Right lobe of liver (tissue), 6 donors: ENCODE measurements around the gene CACNB4. TPM values are rescaled to one million over a fixed set of nuclear protein-coding genes. Genes with fewer than 3 reads are reported as not detected.
"Not testable (repeated sequence)": the region's sequence is repeated elsewhere in the genome, so short reads cannot be mapped to it uniquely, and the experiment has no call there.

ENCODE experiments used
- ATAC-seq, 4 donors: fragments of 200-7000 bp; cut with Tn5 transposase; one replicate each; pipeline ENCODE4 v1.9.1; 2020; ENCODE audit warnings: mild to moderate bottlenecking in 4 of 4, moderate library complexity in 4 of 4
- DNase-seq, 3 donors: peaks; one replicate each; pipeline ENCODE4 v3.0.0-alpha.2; 2020
- H3K27ac ChIP-seq, 3 donors: fragments of 200-600 bp; one replicate each; pipeline ENCODE4 v1.8.0; 2022
- H3K27me3 ChIP-seq, 2 donors: fragments of 200-600 bp; one replicate each; pipeline ENCODE4 v1.8.0; 2022
- H3K36me3 ChIP-seq, 4 donors: fragments of 200-600 bp; sonication (generic) in 1 of 4; one replicate each; pipeline versions ENCODE4 v1.5.1 to v1.8.0; 2017 to 2022; ENCODE audit warnings: control low read depth in 1 of 4
- H3K4me1 ChIP-seq, 4 donors: fragments of 200-600 bp; sonication (generic) in 1 of 4; one replicate each; pipeline versions ENCODE4 v1.5.1 to v1.8.0; 2017 to 2022; ENCODE audit warnings: control low read depth in 1 of 4
- H3K4me3 ChIP-seq, 3 donors: fragments of 200-600 bp; one replicate each; pipeline ENCODE4 v1.8.0; 2022
- H3K9me3 ChIP-seq, 4 donors: fragments of 200-600 bp; sonication (generic) in 1 of 4; one replicate each; pipeline versions ENCODE4 v1.5.1 to v1.8.0; 2017 to 2022; ENCODE audit warnings: control low read depth in 1 of 4
- POLR2A ChIP-seq: fragments of 450-650 bp; IDR thresholded peaks from one replicate; pipeline ENCODE4 v1.6.1; 2017; ENCODE audit warnings: antibody characterized with exemption, mild to moderate bottlenecking
- WGBS: methylation state at CpG from one replicate; pipeline ENCODE4 v1.1.6; 2018; ENCODE audit warnings: low coverage, low lambda C conversion rate; ENCODE audit not compliant: insufficient coverage; ENCODE audit errors: missing lambda C conversion rate; 5-methylcytosine and 5-hydroxymethylcytosine counted together
- intact Hi-C, 2 donors: fragments of 100-400 bp; cut with DNase I; formaldehyde crosslinking; loops; one replicate each; pipeline versions ENCODE4 v1.11.2 to v1.14.1; 2022
- total RNA-seq, 6 experiments: library from RNA; depleted of rRNA in 2 of 6; stranded (reverse); fragments of >200 nt in 2 of 6; fragmentation: NEBNext Ultra II Directional in 3 of 6; extraction: Animal tissue kit (Norgen Biotek cat#: 25700) in 3 of 6; gene quantifications; one replicate each; pipeline versions ENCODE4 v1.1.0 to v1.2.4, GENCODE V29; 2016 to 2023
- TF ChIP-seq, protein P1 (sequence below), 4 donors: fragments of 200-600 bp in 3 of 4; fragments of 450-650 bp in 1 of 4; IDR thresholded peaks; one replicate each; pipeline versions ENCODE4 v1.5.1 to v1.8.0; 2016 to 2022; ENCODE audit warnings: antibody characterized with exemption in 4 of 4, mild to moderate bottlenecking in 2 of 4
- donor health status: DM: no; HTN: yes; CAD: no.
- donor health status: DM: no; HTN: no; CAD: no.
- donor health status: DM: no; HTN: no; CAD: no.
- donor health status: DM: no; HTN: yes; CAD: no.
- donor health status: DM: no; HTN: yes; CAD: no.

CACNB4 gene
- total RNA-seq, 6 experiments from 2014 or later = 0.06 to 0.49 (median 0.25) TPM

- DNase-seq = peak in 2 of 3 donors; percentile 38 to 53
- intact Hi-C loops = no loop called here
Observed at GRCh38 chr2:151999053-151999452, 99.8 kb downstream of the CACNB4 start.

GRCh38 chr2:151996243-151997003 lies 102.4 kb downstream of the CACNB4 start:
- intact Hi-C loops = no loop called here
- Histone ChIP-seq H3K4me1 (peaks cover 0 to 12% (median under 1%) of the 10 kb centered on the region in 4 donors), H3K9me3 (no peaks in the 10 kb centered on the region), H3K4me3 (no peak overlapping the region), H3K36me3 (no peaks in the 10 kb centered on the region), H3K27ac (no peak overlapping the region), H3K27me3 (no peaks in the 10 kb centered on the region)
- TF ChIP-seq POLR2A = no peak
- TF ChIP-seq, protein P1, sequence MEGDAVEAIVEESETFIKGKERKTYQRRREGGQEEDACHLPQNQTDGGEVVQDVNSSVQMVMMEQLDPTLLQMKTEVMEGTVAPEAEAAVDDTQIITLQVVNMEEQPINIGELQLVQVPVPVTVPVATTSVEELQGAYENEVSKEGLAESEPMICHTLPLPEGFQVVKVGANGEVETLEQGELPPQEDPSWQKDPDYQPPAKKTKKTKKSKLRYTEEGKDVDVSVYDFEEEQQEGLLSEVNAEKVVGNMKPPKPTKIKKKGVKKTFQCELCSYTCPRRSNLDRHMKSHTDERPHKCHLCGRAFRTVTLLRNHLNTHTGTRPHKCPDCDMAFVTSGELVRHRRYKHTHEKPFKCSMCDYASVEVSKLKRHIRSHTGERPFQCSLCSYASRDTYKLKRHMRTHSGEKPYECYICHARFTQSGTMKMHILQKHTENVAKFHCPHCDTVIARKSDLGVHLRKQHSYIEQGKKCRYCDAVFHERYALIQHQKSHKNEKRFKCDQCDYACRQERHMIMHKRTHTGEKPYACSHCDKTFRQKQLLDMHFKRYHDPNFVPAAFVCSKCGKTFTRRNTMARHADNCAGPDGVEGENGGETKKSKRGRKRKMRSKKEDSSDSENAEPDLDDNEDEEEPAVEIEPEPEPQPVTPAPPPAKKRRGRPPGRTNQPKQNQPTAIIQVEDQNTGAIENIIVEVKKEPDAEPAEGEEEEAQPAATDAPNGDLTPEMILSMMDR (IDR thresholded peaks at IDR 0.05) = no peak
- peak in 1 of 4 donors; percentile 35 for ATAC-seq
- no peak for DNase-seq
- 100% methylated on average over 1 of the region's 2 CpGs for WGBS

More at GRCh38 chr2:151999053-151999452, 99.8 kb downstream of the CACNB4 start:
- no peak for TF ChIP-seq POLR2A
- TF ChIP-seq, protein P1 (IDR thresholded peaks at IDR 0.05) = peak; percentile 44 to 79 (median 74)
- peaks cover 0 to 12% (median under 1%) of the 10 kb centered on the region in 4 donors for H3K4me1 ChIP-seq
- no peak overlapping the region for H3K4me3 ChIP-seq
- no peaks in the 10 kb centered on the region for H3K27me3 ChIP-seq
- no peak overlapping the region for H3K27ac ChIP-seq
- H3K36me3 ChIP-seq = no peaks in the 10 kb centered on the region
- peak; percentile 80 to 87 (median 82) for ATAC-seq
- WGBS = 26% methylated on average over 6 of the region's 6 CpGs
- no peaks in the 10 kb centered on the region for H3K9me3 ChIP-seq

GRCh38 chr2:151995161-151995557 lies 103.7 kb downstream of the CACNB4 start:
- 71% methylated on average over 2 of the region's 2 CpGs for WGBS
- no peak for DNase-seq
- Histone ChIP-seq H3K36me3 (no peaks in the 10 kb centered on the region), H3K9me3 (no peaks in the 10 kb centered on the region), H3K27ac (no peak overlapping the region), H3K27me3 (no peaks in the 10 kb centered on the region), H3K4me3 (no peak overlapping the region), H3K4me1 (peaks cover 0 to 12% (median under 1%) of the 10 kb centered on the region in 4 donors)
- no peak for ATAC-seq
- intact Hi-C loops = no loop called here
- TF ChIP-seq, protein P1 (IDR thresholded peaks at IDR 0.05) = no peak
- no peak for TF ChIP-seq POLR2A

GRCh38 chr2:151994178-151994577 lies 104.7 kb downstream of the CACNB4 start:
- 75% methylated on average over 4 of the region's 8 CpGs for WGBS
- H3K27ac ChIP-seq, H3K36me3 ChIP-seq, DNase-seq, H3K9me3 ChIP-seq, intact Hi-C loops, ATAC-seq, H3K27me3 ChIP-seq, H3K4me3 ChIP-seq: not testable (repeated sequence)
- H3K4me1 ChIP-seq = peaks cover 0 to 12% (median under 1%) of the 10 kb centered on the region in 4 donors

- Histone ChIP-seq H3K4me3 (no peak overlapping the region), H3K27me3 (no peaks in the 10 kb centered on the region), H3K36me3 (no peaks in the 10 kb centered on the region), H3K27ac (no peak overlapping the region), H3K9me3 (no peaks in the 10 kb centered on the region), H3K4me1 (peaks cover 0 to 10% (median under 1%) of the 10 kb centered on the region in 4 donors)
- WGBS = 38% methylated on average over 1 of the region's 1 CpG
- intact Hi-C loops = no loop called here
- no peak for DNase-seq
- TF ChIP-seq POLR2A = no peak
- TF ChIP-seq, protein P1 (IDR thresholded peaks at IDR 0.05) = no peak
- ATAC-seq = no peak
Observed at GRCh38 chr2:151991010-151991409, 107.8 kb downstream of the CACNB4 start.
